H1 (cell line): ENCODE results near the gene FAR2. TPM values are rescaled to one million over a fixed set of nuclear protein-coding genes. Genes with fewer than 3 reads are reported as not detected.

Experiments
- CTCF ChIA-PET: fragments of 300-600 bp; sonication (Branson Sonifier 250); formaldehyde crosslinking; loops from one replicate; lab custom pipeline; 2021; ENCODE audit not compliant: partially characterized antibody; lab: Charles Lee
- POLR2A ChIA-PET: fragments of 300-600 bp; sonication (Branson Sonifier 250); formaldehyde crosslinking; loops from one replicate; lab custom pipeline; 2021; ENCODE audit warnings: inconsistent platforms; ENCODE audit not compliant: partially characterized antibody; lab: Charles Lee
- DNase-seq, 2 experiments: peaks; one replicate each; pipeline versions ENCODE4 v3.0.0 to v3.0.0-alpha.2; 2010 to 2022; ENCODE audit warnings: low spot score in 2 of 2, low read depth in 1 of 2, mixed read lengths in 1 of 2
- FAIRE-seq: peaks from 2 replicates; lab custom pipeline; 2011; peaks lifted over from hg19 to GRCh38; lab: Jason Lieb, UNC
- H2AFZ ChIP-seq: 2 replicates; pipeline ENCODE4 v1.8.1; 2012; ENCODE audit warnings: low read length, inconsistent platforms
- H2AK5ac ChIP-seq: 2 replicates; pipeline ENCODE4 v1.6.1; 2013; ENCODE audit warnings: low read depth, low read length
- H2BK120ac ChIP-seq: replicated peaks from 2 replicates; pipeline ENCODE3; 2013; ENCODE audit warnings: low read depth, low read length, inconsistent platforms
- H2BK12ac ChIP-seq: 2 replicates; pipeline ENCODE4 v1.6.1; 2013; ENCODE audit warnings: low read depth, low read length
- H2BK15ac ChIP-seq: 2 replicates; pipeline ENCODE4 v1.6.1; 2013; ENCODE audit warnings: low read length
- H2BK20ac ChIP-seq: 2 replicates; pipeline ENCODE4 v1.6.1; 2013; ENCODE audit warnings: low read length
- H2BK5ac ChIP-seq: 2 replicates; pipeline ENCODE4 v1.6.1; 2013; ENCODE audit warnings: low read depth, low read length
- H3K14ac ChIP-seq: 2 replicates; pipeline ENCODE4 v1.6.1; 2013; ENCODE audit warnings: inconsistent platforms; ENCODE audit not compliant: insufficient read length
- H3K18ac ChIP-seq: 2 replicates; pipeline ENCODE4 v1.6.1; 2013; ENCODE audit warnings: low read length; ENCODE audit errors: extremely low read depth
- H3K23ac ChIP-seq: 2 replicates; pipeline ENCODE4 v1.6.1; 2013; ENCODE audit warnings: inconsistent platforms; ENCODE audit not compliant: insufficient read length
- H3K23me2 ChIP-seq: 2 replicates; pipeline ENCODE4 v1.6.1; 2013; ENCODE audit warnings: low read depth, low read length
- H3K27ac ChIP-seq: 2 replicates; pipeline ENCODE4 v1.6.1; 2011; ENCODE audit warnings: low read depth, low read length, inconsistent platforms
- H3K27me3 ChIP-seq, 4 experiments: replicated peaks in 1 of 4; 1 replicate in 1 of 4; 2 replicates in 3 of 4; pipeline versions ENCODE4 v1.6.1 to v1.8.1; 2011 to 2013; ENCODE audit warnings: low read length in 3 of 4, mild to moderate bottlenecking in 3 of 4, inconsistent platforms in 2 of 4, mixed read lengths in 2 of 4, moderate library complexity in 1 of 4; ENCODE audit not compliant: control insufficient read depth in 3 of 4, insufficient read depth in 3 of 4; ENCODE audit errors: extremely low read depth in 1 of 4
- H3K36me3 ChIP-seq, 4 experiments: 2 replicates each; pipeline versions ENCODE4 v1.6.1 to v1.8.1; 2011 to 2013; ENCODE audit warnings: mild to moderate bottlenecking in 4 of 4, low read length in 3 of 4, moderate library complexity in 2 of 4, control low read depth in 1 of 4, inconsistent platforms in 1 of 4; ENCODE audit not compliant: insufficient read depth in 4 of 4, control insufficient read depth in 2 of 4
- H3K4ac ChIP-seq: replicated peaks from 2 replicates; pipeline ENCODE3; 2013; ENCODE audit warnings: low read length, low read depth, mixed read lengths, inconsistent platforms; ENCODE audit not compliant: insufficient read length
- H3K4me1 ChIP-seq, 4 experiments: replicated peaks in 1 of 4; 1 replicate in 1 of 4; 2 replicates in 3 of 4; pipeline versions ENCODE4 v1.6.1 to v1.8.1; 2011 to 2013; ENCODE audit warnings: low read length in 3 of 4, inconsistent platforms in 2 of 4, mixed read lengths in 1 of 4; ENCODE audit not compliant: insufficient read depth in 4 of 4, control insufficient read depth in 3 of 4
- H3K4me2 ChIP-seq, 2 experiments: 2 replicates each; pipeline versions ENCODE4 v1.6.1 to v1.8.1; 2011 to 2013; ENCODE audit warnings: low read depth in 2 of 2, low read length in 2 of 2, control low read depth in 1 of 2, inconsistent platforms in 1 of 2, mild to moderate bottlenecking in 1 of 2; ENCODE audit not compliant: insufficient read depth in 1 of 2
- H3K4me3 ChIP-seq, 4 experiments: fragments of 200-600, 300-600 bp in 1 of 4; sonication (generic), shearing (Covaris generic), sonication (Bioruptor Twin) in 1 of 4; 2 replicates each; pipeline versions ENCODE4 v1.5.1 to v1.8.1; 2011 to 2016; ENCODE audit warnings: low read length in 4 of 4, low read depth in 3 of 4, control low read depth in 2 of 4, inconsistent platforms in 2 of 4, mild to moderate bottlenecking in 2 of 4, mixed read lengths in 1 of 4, moderate library complexity in 1 of 4; ENCODE audit not compliant: insufficient read depth in 2 of 4; ENCODE audit errors: extremely low read depth in 1 of 4
- H3K56ac ChIP-seq: replicated peaks from 2 replicates; pipeline ENCODE3; 2013; ENCODE audit warnings: low read depth, mild to moderate bottlenecking, mixed read lengths, low read length, inconsistent platforms; ENCODE audit not compliant: insufficient read length
- H3K79me1 ChIP-seq: 2 replicates; pipeline ENCODE4 v1.6.1; 2013; ENCODE audit warnings: low read depth, low read length, control low read depth
- H3K79me2 ChIP-seq, 2 experiments: 2 replicates each; pipeline versions ENCODE4 v1.6.1 to v1.8.1; 2012 to 2013; ENCODE audit warnings: low read length in 2 of 2, mild to moderate bottlenecking in 2 of 2, inconsistent platforms in 1 of 2; ENCODE audit not compliant: insufficient read depth in 2 of 2, control insufficient read depth in 1 of 2
- H3K9ac ChIP-seq, 4 experiments: replicated peaks in 1 of 4; 1 replicate in 1 of 4; 2 replicates in 3 of 4; pipeline versions ENCODE4 v1.6.1 to v1.8.1; 2011 to 2013; ENCODE audit warnings: low read depth in 3 of 4, low read length in 3 of 4, control low read depth in 2 of 4, mild to moderate bottlenecking in 2 of 4, moderate library complexity in 2 of 4, inconsistent platforms in 1 of 4; ENCODE audit errors: extremely low read depth in 1 of 4
- H3K9me3 ChIP-seq, 2 experiments: 2 replicates each; pipeline versions ENCODE4 v1.6.1 to v1.8.1; 2012 to 2013; ENCODE audit warnings: mild to moderate bottlenecking in 2 of 2, moderate library complexity in 2 of 2, control low read depth in 1 of 2, inconsistent platforms in 1 of 2, low read depth in 1 of 2, low read length in 1 of 2, mixed read lengths in 1 of 2; ENCODE audit not compliant: insufficient read depth in 2 of 2
- H4K20me1 ChIP-seq, 2 experiments: replicated peaks in 1 of 2; 2 replicates each; pipeline versions ENCODE3 to v1.8.1; 2011 to 2013; ENCODE audit warnings: inconsistent platforms in 2 of 2, low read length in 2 of 2, mild to moderate bottlenecking in 1 of 2; ENCODE audit not compliant: insufficient read depth in 2 of 2, control insufficient read depth in 1 of 2
- H4K5ac ChIP-seq: 2 replicates; pipeline ENCODE4 v1.6.1; 2013; ENCODE audit warnings: low read length, low read depth, mixed read lengths, inconsistent platforms; ENCODE audit not compliant: insufficient read length
- H4K8ac ChIP-seq: 2 replicates; pipeline ENCODE4 v1.8.0; 2013; ENCODE audit warnings: mild to moderate bottlenecking, moderate library complexity, low read length, inconsistent platforms; ENCODE audit not compliant: insufficient read depth; ENCODE audit errors: extremely low read depth
- H4K91ac ChIP-seq: replicated peaks from 2 replicates; pipeline ENCODE3; 2013; ENCODE audit warnings: low read length, mixed read lengths, inconsistent platforms; ENCODE audit not compliant: insufficient read length
- CBX8 ChIP-seq: fragments of 300-800, 300-1000 bp; sonication (generic); IDR thresholded peaks from 2 replicates; pipeline ENCODE4 v1.7.1; 2016; ENCODE audit warnings: low read depth, low read length, borderline replicate concordance
- CTBP2 ChIP-seq: IDR thresholded peaks from 2 replicates; pipeline ENCODE4 v1.7.0; 2011; ENCODE audit warnings: borderline replicate concordance, mild to moderate bottlenecking, moderate library complexity, mixed read lengths, low read length; ENCODE audit not compliant: insufficient read depth, insufficient read length
- KDM4A ChIP-seq: IDR thresholded peaks from one replicate; pipeline ENCODE4 v1.7.1; 2012; ENCODE audit warnings: low read depth, mild to moderate bottlenecking, moderate library complexity, low read length, inconsistent platforms; ENCODE audit not compliant: severe bottlenecking
- SIN3A ChIP-seq, 2 experiments: IDR thresholded peaks in 1 of 2; conservative IDR thresholded peaks in 1 of 2; 2 replicates each; pipeline ENCODE4 v1.6.1; 2011 to 2012; ENCODE audit warnings: low read length in 2 of 2, improper control_type of control experiment in 1 of 2, low read depth in 1 of 2, mild to moderate bottlenecking in 1 of 2
- SP2 ChIP-seq: IDR thresholded peaks from 2 replicates; pipeline ENCODE4 v1.6.1; 2012; ENCODE audit warnings: mild to moderate bottlenecking, low read length, inconsistent platforms
- SRF ChIP-seq: IDR thresholded peaks from 2 replicates; pipeline ENCODE4 v1.6.1; 2011; ENCODE audit warnings: mild to moderate bottlenecking, low read depth, low read length, moderate library complexity
- TAF7 ChIP-seq: optimal IDR thresholded peaks from 2 replicates; pipeline ENCODE3; 2011; ENCODE audit warnings: low read depth, mild to moderate bottlenecking, inconsistent platforms, low read length, moderate library complexity, borderline replicate concordance
- TCF12 ChIP-seq: IDR thresholded peaks from 2 replicates; pipeline ENCODE4 v1.6.1; 2011; ENCODE audit warnings: low read depth, mild to moderate bottlenecking, low read length
- ZNF274 ChIP-seq: IDR thresholded peaks from 2 replicates; pipeline ENCODE4 v1.7.0; 2012; ENCODE audit warnings: low read length, borderline replicate concordance; ENCODE audit errors: extremely low read depth
- WGBS, 2 experiments: shearing (Covaris generic) in 1 of 2; methylation state at CpG; one replicate each; pipeline versions ENCODE4 v1.1.6 to v1.1.7; 2013 to 2015; ENCODE audit warnings: low lambda C conversion rate in 2 of 2, mixed read lengths in 2 of 2, inconsistent platforms in 1 of 2, low coverage in 1 of 2, missing lambda C conversion rate in 1 of 2; ENCODE audit not compliant: insufficient replicate concordance in 2 of 2, insufficient coverage in 1 of 2, insufficient read length in 1 of 2; ENCODE audit errors: extremely low coverage in 1 of 2, missing lambda C conversion rate in 1 of 2; 5-methylcytosine and 5-hydroxymethylcytosine counted together
- polyA plus RNA-seq, 7 experiments: library from polyadenylated mRNA; depleted of rRNA in 3 of 7; stranded (reverse) in 5 of 7; unstranded in 2 of 7; fragments of >200 nt in 5 of 7; fragments of 200-250 nt in 2 of 7; gene quantifications; 1 replicate in 5 of 7; 2 replicates in 1 of 7; 4 replicates in 1 of 7; pipeline versions ENCODE4 v1.2.1 to v1.2.3, GENCODE V29; 2011 to 2013; ENCODE audit warnings: missing spikeins in 2 of 7, mixed read lengths in 2 of 7
- total RNA-seq: library from RNA; stranded (reverse); fragmentation: NEBNext Ultra II Directional; extraction: Animal tissue kit (Norgen Biotek cat#: 25700); gene quantifications from 2 replicates; pipeline ENCODE4 v1.2.1, GENCODE V29; 2021

Gene FAR2
- total and polyA plus RNA-seq, 2 of the 8 experiments (the other 6 are each of a cell fraction or from before 2014, with no cell fraction given): 24.0 to 24.1 TPM

- no peak overlapping the region for H4K5ac ChIP-seq
- no peak overlapping the region for H3K56ac ChIP-seq
- H3K9me3 ChIP-seq: peaks cover 0 to 7% of the 10 kb centered on the region in 2 experiments; a peak in 1 of 4 replicates
- H3K36me3 ChIP-seq: peaks cover 0 to 2% (median 0%) of the 10 kb centered on the region in 4 experiments; a peak in 1 of 8 replicates
- no peaks in the 10 kb centered on the region for H3K23me2 ChIP-seq
- H3K79me2 ChIP-seq: no peaks in the 10 kb centered on the region
- H2BK20ac ChIP-seq: no peak overlapping the region
- H4K8ac ChIP-seq: no peak overlapping the region
- no peaks in the 10 kb centered on the region for H3K4me1 ChIP-seq
- H4K20me1 ChIP-seq: no peaks in the 10 kb centered on the region
- no peak overlapping the region for H2BK15ac ChIP-seq
- H4K91ac ChIP-seq: no peak overlapping the region
- H3K27ac ChIP-seq: no peak overlapping the region
- ChIA-PET POLR2A (no interaction called here), CTCF (interaction anchor here (1.1 kb wide), 1 partner anchor 183 kb away, joined by 3 read pairs; no protein-coding TSS in a partner anchor)
- no peak overlapping the region for H2BK120ac ChIP-seq
- no peak for TF ChIP-seq SIN3A (conservative IDR thresholded peaks at IDR 0.05 in 1 of 2, IDR thresholded peaks at IDR 0.05 in 1 of 2; ENCODE audit: low read depth in 1 of 2, low read length in 2 of 2)
- TF ChIP-seq CTBP2: no peak
- no peak for TF ChIP-seq ZNF274
- no peak for TF ChIP-seq SP2
- no peak for TF ChIP-seq CBX8
- TF ChIP-seq TAF7: no peak
- no peak for TF ChIP-seq TCF12
- TF ChIP-seq SRF: no peak
- no peak for TF ChIP-seq KDM4A
- H2AFZ ChIP-seq: no peak overlapping the region
- H3K23ac ChIP-seq: no peak overlapping the region
- no peak for DNase-seq
- no peak overlapping the region for H3K4me2 ChIP-seq
- no peak overlapping the region for H3K18ac ChIP-seq
- H3K27me3 ChIP-seq: no peaks in the 10 kb centered on the region
- H3K4ac ChIP-seq: no peak overlapping the region
- no peak overlapping the region for H2BK5ac ChIP-seq
- H2AK5ac ChIP-seq: no peak overlapping the region
- H3K14ac ChIP-seq: no peak overlapping the region
- 80% methylated on average over 8 of the region's 21 CpGs; no CpG with 5 or more reads in 1 of the 2 experiments for WGBS, 2 experiments
- H2BK12ac ChIP-seq: no peak overlapping the region
- H3K9ac ChIP-seq: no peak overlapping the region
- no peak overlapping the region for H3K4me3 ChIP-seq
- FAIRE-seq: no peak
- H3K79me1 ChIP-seq: no peaks in the 10 kb centered on the region
These were observed 107.5 kb downstream of the FAR2 start for GRCh38 chr12:29256598-29256997.
